DOHH2 (cell line): Measurements from ENCODE around the gene ABCB6.

ENCODE experiments used
- EZH2phosphoT487 ChIP-seq: fragments of 200-600 bp; sonication (generic); IDR thresholded peaks from 2 replicates; pipeline ENCODE4 v1.6.1; 2017; ENCODE audit warnings: borderline replicate concordance, mild to moderate bottlenecking, antibody characterized with exemption, low read length, moderate library complexity, mixed read lengths
- TF ChIP-seq, protein P1 (sequence below): fragments of 200-600 bp; sonication (generic); IDR thresholded peaks from one replicate; pipeline ENCODE4 v1.5.1; 2014; ENCODE audit warnings: antibody characterized with exemption, mild to moderate bottlenecking, low read depth, low read length; ENCODE audit not compliant: poor library complexity, severe bottlenecking

DNA sequence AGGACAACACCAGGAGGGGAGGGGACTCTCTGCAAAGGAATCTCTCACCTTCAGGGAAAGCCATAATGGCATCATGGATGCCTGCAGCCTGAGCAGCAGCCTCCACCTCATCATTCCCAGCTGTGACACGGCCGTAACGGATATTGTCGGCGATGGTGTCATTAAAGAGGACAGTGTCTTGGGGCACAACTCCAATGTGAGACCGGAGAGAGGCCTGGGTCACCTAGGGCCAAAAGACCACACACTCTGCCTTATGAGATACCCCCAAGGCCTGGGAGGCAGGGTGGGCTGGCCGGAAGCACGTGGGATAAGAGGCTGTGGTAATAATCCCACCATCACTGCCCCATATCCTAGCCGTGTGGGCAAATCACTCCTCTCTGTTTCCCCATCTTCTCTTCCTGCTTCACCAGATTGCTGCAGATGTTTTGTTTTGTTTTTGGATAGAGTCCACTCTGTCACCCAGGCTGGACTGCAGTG is 7.8 kb downstream of the ABCB6 start:
- TF ChIP-seq, protein P1, sequence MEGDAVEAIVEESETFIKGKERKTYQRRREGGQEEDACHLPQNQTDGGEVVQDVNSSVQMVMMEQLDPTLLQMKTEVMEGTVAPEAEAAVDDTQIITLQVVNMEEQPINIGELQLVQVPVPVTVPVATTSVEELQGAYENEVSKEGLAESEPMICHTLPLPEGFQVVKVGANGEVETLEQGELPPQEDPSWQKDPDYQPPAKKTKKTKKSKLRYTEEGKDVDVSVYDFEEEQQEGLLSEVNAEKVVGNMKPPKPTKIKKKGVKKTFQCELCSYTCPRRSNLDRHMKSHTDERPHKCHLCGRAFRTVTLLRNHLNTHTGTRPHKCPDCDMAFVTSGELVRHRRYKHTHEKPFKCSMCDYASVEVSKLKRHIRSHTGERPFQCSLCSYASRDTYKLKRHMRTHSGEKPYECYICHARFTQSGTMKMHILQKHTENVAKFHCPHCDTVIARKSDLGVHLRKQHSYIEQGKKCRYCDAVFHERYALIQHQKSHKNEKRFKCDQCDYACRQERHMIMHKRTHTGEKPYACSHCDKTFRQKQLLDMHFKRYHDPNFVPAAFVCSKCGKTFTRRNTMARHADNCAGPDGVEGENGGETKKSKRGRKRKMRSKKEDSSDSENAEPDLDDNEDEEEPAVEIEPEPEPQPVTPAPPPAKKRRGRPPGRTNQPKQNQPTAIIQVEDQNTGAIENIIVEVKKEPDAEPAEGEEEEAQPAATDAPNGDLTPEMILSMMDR: no peak
- TF ChIP-seq EZH2phosphoT487: no peak
